Stimulated activated effector memory CD8-positive, alpha-beta T cell treated with anti-CD3 and anti-CD28 coated beads, Interleukin-12 subunit alpha, Interleukin-12 subunit beta, amount 100 ng/mL, for 72 hours (primary cell): ENCODE measurements around the gene H6PD.

ENCODE experiments used
- ATAC-seq: fragments of 150-1000 bp; cut with Tn5 transposase; 2 replicates; pipeline ENCODE4 v1.10.0; 2021
- DNase-seq, 2 donors: peaks; one replicate each; pipeline ENCODE4 v3.0.0; 2021 to 2022; ENCODE audit warnings: low spot score in 2 of 2
- H3K27ac Mint-ChIP-seq: one replicate; pipeline ENCODE4 v1.8.0; 2022; ENCODE audit warnings: mild to moderate bottlenecking, mixed read lengths
- H3K36me3 Mint-ChIP-seq: one replicate; pipeline ENCODE4 v1.8.0; 2022; ENCODE audit warnings: mild to moderate bottlenecking, mixed read lengths
- H3K4me1 Mint-ChIP-seq: one replicate; pipeline ENCODE4 v1.8.0; 2022; ENCODE audit warnings: mixed read lengths
- H3K4me3 Mint-ChIP-seq: one replicate; pipeline ENCODE4 v1.8.0; 2022; ENCODE audit warnings: mild to moderate bottlenecking, mixed read lengths
- H3K9me3 Mint-ChIP-seq: one replicate; pipeline ENCODE4 v1.8.0; 2022; ENCODE audit warnings: mixed read lengths

H6PD gene

DNA sequence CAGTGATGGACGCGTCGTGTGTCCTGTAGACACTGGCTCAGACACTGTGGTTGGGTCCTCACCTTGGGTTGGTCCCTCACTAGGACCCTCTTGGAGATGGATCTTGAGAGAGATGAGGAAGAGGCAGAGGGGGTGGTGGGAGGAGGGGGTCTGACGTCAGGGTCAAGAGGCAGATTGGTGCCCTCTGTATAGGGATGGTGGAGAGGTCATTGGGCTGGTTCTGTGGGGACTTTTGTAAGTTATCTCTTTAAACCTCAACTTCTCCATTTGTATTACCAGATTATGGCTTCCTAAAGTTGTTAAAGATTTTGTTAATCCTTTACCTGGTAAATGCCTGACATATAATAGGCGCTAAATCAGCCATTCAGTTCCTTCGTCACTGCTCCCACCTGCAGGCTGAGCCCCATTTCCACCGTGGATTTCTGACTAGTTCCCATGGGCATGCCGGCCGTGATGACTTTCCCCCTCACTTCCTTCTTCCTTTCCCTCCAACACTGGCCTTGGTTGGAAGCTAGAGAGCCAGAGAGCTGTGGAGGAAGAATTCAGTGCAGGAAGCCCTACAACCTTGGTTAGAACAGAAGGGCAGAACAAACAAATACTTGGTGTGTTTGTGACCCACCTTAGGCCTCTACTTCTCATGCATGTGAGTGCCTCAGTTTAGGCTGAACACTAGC, 8.6 kb downstream of the H6PD start:
- H3K27ac Mint-ChIP-seq: peak overlapping the region; percentile 10
- peaks cover 14% of the 10 kb centered on the region for H3K36me3 Mint-ChIP-seq
- peaks cover 34% of the 10 kb centered on the region for H3K4me1 Mint-ChIP-seq
- DNase-seq (no peak), ATAC-seq (no peak)
- H3K9me3 Mint-ChIP-seq: no peaks in the 10 kb centered on the region
- no peak overlapping the region for H3K4me3 Mint-ChIP-seq

DNA sequence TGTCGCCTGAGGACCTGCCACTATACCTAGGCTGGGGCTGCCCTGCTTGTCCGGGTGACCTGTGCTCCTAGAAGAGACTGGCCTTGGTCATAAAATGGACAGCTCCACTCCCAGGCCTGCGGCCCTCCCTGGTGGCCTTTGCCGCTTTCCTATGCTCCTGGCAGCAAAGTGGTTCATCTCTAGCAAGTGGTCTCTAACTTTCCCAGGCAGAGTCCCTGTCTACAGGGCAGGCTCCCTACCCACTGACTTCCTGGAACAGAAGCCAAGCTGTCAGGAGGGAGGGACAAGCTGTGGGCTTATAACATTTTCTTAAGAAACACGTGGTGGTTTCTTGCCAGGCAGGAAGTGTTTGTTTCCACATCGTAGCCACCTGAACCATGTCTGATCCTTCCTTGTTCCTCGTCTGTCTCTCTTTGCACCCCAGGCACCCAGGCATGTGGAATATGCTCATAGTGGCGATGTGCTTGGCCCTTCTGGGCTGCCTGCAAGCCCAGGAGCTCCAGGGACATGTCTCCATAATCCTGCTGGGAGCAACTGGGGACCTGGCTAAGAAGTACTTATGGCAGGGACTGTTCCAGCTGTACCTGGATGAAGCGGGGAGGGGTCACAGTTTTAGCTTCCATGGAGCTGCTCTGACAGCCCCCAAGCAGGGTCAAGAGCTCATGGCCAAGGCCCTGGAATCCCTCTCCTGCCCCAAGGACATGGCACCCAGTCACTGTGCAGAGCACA, 10.1 kb downstream of the H6PD start:
- no peak for DNase-seq
- Mint-ChIP-seq H3K4me1 (peaks cover 22% of the 10 kb centered on the region), H3K9me3 (no peaks in the 10 kb centered on the region), H3K36me3 (peaks cover 14% of the 10 kb centered on the region), H3K4me3 (no peak overlapping the region), H3K27ac (peak overlapping the region; percentile 74)
- ATAC-seq: no peak

DNA sequence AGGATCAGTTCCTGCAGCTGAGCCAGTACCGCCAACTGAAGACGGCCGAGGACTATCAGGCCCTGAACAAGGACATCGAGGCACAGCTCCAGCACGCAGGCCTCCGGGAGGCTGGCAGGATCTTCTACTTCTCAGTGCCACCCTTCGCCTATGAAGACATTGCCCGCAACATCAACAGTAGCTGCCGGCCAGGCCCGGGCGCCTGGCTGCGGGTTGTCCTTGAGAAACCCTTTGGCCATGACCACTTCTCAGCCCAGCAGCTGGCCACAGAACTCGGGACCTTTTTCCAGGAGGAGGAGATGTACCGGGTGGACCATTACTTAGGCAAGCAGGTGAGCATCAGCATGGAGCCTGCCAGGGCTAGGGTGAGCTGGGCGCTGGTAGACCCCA, 10.7 kb downstream of the H6PD start:
- no peak for ATAC-seq
- Mint-ChIP-seq H3K4me3 (no peak overlapping the region), H3K9me3 (no peaks in the 10 kb centered on the region), H3K4me1 (peaks cover 16% of the 10 kb centered on the region), H3K27ac (peak overlapping the region; percentile 74), H3K36me3 (peaks cover 14% of the 10 kb centered on the region)
- no peak for DNase-seq

DNA sequence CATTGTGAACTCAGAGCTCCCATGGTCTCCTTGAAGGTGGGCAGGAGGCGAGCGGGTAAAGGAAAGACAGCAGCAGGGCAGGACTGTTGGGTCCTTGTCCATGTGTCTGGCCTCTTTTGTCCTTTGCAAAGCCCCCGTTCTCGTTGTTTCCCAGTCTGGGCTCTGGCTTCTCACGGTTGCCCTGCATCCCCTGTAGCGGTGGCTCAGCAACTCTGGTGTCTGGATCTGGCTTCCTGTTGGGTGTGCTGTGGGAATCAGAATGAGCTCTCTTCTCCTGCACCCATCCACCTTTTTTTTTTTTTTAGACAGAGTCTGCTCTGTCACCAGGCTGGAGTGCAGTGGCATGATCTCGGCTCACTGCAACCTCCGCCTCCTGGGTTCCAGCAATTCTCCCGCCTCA, 11.1 kb downstream of the H6PD start:
- DNase-seq (no peak), ATAC-seq (no peak)
- peaks cover 12% of the 10 kb centered on the region for H3K4me1 Mint-ChIP-seq
- H3K27ac Mint-ChIP-seq: no peak overlapping the region
- H3K9me3 Mint-ChIP-seq: no peaks in the 10 kb centered on the region
- H3K36me3 Mint-ChIP-seq: peaks cover 10% of the 10 kb centered on the region
- no peak overlapping the region for H3K4me3 Mint-ChIP-seq

DNA sequence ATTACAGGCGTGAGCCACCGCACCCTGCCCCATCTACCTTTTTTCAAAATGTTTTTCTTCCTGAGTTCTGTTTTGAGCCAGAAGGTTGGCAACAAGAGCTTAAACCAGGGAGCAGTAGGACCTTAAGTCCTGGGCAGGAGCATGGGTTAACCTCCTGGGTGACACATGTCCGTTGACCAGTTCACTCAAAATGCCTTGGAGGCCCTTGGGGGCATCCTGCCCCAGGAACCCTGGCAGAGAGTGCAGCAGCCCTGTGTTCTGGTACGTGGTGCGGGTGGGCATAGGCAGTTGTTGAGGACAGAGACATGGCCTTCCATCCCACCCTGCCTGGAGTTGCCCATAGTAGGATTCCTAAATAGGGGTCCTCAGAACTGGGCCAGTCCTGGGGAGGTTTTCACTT, 11.6 kb downstream of the H6PD start:
- H3K27ac Mint-ChIP-seq: no peak overlapping the region
- no peaks in the 10 kb centered on the region for H3K9me3 Mint-ChIP-seq
- H3K36me3 Mint-ChIP-seq: peaks cover 9% of the 10 kb centered on the region
- no peak overlapping the region for H3K4me3 Mint-ChIP-seq
- DNase-seq: no peak
- peaks cover 10% of the 10 kb centered on the region for H3K4me1 Mint-ChIP-seq
- ATAC-seq: no peak

DNA sequence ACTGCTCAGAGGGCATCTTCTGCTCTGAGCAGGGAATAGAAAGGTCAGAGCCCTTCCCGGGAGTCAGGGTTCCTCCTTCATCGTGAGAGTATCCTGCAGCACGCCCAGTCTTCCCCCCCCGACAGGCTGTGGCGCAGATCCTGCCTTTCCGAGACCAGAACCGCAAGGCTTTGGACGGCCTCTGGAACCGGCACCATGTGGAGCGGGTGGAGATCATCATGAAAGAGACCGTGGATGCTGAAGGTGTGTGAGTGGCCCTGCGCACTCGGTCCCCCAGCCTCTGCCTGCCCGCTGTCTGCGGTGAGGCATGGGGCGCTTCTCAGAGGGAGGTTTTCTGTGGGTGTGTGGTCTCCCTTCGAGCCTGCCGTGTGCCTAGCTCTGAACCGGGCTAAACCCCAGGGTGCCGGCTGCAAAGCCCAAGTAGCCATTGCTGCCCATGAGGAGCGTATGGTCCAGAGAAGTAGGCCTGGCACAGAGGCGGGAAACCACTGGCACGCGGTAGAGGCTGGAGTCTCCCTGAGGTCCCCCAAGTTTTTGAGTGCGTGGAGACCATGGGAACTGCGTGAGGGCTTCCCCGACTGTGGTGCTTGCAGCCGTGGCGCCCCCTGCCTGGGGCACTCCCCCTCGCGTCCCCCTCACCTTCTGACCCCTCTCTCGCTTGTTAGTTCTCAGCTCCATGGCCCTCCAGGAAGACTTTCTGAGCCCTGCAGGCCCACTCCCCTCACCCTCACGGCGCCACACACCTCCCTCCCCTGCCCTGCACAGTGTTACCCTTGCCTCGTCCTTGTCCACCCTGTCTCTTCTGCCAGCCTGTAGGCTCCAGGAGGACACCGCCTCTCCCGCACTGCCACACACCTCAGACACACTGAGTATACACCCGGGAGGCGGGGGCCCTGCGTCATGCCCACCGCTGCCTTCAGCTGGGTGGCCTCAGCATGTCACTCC, 12.5 kb downstream of the H6PD start:
- H3K27ac Mint-ChIP-seq: no peak overlapping the region

DNA sequence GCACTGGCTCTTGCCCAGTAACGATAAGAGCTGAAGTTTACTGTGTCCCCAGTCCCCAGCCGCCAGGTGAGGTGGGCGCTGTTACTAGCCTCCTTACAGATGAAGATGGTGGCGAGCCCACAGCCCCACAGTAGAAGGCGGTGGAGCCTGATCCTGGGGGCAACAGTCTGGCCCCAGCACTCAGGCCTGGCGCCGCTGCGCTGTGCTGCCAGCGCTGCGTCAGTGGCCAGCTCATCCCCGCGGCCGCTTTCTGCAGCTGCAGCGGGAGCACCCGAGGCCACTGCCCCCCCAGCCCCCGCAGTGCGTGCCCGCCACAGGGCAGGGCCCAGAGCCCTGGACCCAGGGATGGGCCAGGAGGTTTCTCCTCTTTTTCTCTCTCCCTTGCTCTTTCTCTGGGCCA, 13.3 kb downstream of the H6PD start:
- Mint-ChIP-seq H3K9me3 (no peaks in the 10 kb centered on the region), H3K36me3 (peaks cover 9% of the 10 kb centered on the region), H3K27ac (no peak overlapping the region), H3K4me1 (peaks cover 10% of the 10 kb centered on the region), H3K4me3 (no peak overlapping the region)
- no peak for ATAC-seq
- DNase-seq: no peak

More for the DNA sequence above, 12.5 kb downstream of the H6PD start:
- no peak for DNase-seq
- no peak overlapping the region for H3K4me3 Mint-ChIP-seq
- peaks cover 9% of the 10 kb centered on the region for H3K36me3 Mint-ChIP-seq
- no peak for ATAC-seq
- peaks cover 10% of the 10 kb centered on the region for H3K4me1 Mint-ChIP-seq
- no peaks in the 10 kb centered on the region for H3K9me3 Mint-ChIP-seq

DNA sequence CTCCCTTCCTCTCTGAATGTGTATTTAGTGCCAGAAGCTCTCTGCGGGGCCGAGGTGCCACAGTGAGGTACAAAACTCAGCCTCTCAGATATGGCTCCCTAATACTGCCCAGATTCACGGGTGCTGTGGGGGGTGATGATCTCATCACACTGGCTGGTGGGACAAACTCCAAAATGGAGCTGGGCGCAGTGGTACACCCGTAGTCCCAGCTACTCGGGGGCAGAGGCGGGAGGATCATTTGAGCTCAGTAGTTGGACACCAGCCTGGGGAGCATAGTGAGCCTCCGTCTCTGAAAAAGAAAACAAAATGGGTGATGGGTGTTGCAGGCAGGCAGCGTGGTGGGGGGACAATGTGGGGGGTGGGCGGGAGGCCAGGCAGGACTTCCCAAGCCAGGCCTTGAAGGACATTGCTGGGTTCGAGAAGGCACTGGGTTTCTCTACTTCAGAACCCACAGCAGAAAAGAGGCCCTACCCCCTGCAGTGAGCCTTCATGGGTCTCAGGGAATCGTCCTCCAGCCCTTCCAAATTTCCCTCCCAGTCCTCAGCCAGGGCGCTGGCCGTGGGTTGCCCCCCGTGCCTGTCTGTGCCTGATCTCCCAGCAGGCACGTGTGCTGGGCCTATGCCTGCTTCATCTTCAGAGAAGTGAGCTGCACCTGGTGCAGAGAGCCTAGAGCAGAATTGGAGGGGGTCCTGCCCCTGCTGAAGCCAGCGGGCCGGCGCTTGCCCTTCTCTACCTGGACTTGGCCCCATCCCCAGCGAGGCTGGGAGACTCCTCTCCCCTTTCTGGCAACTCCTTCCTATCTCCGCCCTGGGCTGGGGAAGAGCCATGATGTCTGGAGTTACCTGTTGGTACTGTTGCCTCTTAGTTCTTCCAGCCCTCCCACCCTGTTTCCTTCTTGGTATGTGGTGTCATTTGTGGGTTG, 14.0 kb downstream of the H6PD start:
- H3K9me3 Mint-ChIP-seq: no peaks in the 10 kb centered on the region
- H3K4me3 Mint-ChIP-seq: no peak overlapping the region
- H3K36me3 Mint-ChIP-seq: peaks cover 9% of the 10 kb centered on the region
- ATAC-seq: no peak
- H3K4me1 Mint-ChIP-seq: peaks cover 10% of the 10 kb centered on the region
- no peak for DNase-seq
- H3K27ac Mint-ChIP-seq: no peak overlapping the region

DNA sequence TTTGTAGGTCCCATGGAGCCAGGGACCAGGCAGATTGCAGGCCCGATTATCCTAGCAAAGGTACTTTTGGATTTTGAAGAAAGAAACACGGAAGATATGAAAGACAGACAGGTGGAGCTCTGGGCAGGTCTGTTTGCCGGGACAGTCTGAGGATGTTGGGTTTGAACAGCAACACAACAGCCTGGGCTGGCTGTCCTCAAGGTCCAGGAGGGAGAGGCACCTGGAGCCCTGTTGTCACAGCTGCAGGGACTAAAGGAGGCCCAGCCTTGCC, 14.6 kb downstream of the H6PD start:
- DNase-seq (no peak), ATAC-seq (no peak)
- H3K27ac Mint-ChIP-seq: no peak overlapping the region
- H3K4me3 Mint-ChIP-seq: no peak overlapping the region
- no peaks in the 10 kb centered on the region for H3K9me3 Mint-ChIP-seq
- H3K36me3 Mint-ChIP-seq: peaks cover 9% of the 10 kb centered on the region
- peaks cover 9% of the 10 kb centered on the region for H3K4me1 Mint-ChIP-seq

DNA sequence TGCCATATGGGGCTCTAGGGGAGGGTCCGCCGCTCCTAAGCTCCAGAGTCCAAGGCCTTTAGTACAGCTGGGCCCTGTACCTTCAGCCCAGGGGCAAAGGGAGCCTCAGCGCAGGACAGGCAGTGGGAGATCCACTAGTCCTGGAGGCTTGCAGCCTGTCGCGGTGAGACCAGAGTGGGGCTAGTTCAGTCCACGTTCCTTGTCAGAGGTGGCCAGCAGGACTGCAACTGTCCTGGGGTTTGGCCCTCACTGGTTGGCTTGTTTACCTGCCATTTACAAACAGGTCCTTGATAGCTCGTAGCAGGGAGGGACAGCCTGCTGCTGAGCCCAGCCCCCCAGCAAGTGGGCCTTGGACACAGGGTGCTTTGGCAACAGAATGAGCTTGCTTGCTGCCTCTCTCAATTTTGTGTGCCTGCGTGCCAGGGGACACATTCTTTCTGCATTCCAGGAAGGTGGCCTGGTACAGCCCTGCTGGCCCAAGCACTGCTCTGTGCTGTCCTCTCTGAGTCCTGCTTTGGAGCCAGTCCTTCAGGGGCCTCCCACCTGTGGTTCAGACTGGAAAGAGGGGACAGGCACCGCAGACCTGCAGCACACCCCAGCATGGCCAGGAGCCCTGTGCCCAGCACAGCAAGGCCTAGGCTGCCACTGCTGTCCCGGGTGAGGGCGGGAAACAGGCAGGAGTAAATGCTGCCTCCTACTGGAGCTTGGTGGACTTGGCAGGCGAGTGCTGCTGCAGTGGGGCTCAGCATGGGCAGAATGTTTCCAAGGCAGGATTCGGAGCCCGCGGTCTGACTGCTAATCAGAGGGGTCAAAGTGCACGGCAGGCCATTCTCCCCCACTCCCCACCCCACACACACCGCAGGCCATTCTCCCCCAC, 15.2 kb downstream of the H6PD start:
- DNase-seq (peak; percentile 24 to 63), ATAC-seq (peak; percentile 69)
- no peak overlapping the region for H3K4me3 Mint-ChIP-seq

DNA sequence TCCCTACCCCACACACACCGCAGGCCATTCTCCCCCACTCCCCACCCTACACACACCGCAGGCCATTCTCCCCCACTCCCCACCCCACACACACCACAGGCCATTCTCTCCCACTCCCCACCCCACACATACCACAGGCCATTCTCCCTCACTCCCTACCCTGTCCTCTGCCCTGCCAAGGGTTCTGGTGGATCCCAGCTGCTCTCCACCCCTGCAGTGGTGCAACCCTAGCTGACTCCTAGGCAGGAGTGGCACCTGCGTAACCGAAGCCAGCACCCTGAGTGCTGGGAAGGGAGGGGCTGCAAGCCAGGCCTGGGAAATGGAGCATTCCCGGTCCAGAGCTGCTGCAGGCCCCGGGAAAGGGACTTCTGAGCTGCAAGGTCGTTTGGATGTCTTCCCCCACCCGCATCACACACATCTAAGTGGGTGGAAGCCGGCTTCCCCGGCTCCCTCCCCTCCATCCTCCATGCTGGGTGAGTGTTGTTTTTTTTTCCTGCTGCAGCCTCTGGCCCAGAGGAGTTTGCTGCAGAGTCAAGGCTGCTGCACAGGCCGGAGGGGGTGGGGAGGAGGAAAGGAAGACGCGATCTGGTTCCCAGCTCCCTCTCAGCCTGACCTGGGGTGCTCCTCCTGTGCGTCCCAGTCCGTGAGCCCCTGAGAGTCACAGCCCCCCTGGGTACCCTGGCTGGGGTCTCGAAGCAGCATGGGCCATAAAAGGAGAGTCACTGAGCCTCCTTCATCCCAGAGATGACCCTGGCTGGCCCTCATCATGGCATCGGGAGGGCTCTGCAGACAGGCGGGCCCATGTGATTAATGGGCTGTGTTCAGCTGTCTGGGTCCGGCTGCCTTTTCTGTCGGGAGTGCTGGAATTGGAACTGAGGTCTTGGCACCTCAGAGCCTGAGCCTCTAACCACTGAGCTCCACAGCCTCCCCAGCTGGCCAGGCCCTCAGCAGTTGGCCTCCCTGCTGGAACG, 16.1 kb downstream of the H6PD start:
- no peaks in the 10 kb centered on the region for H3K9me3 Mint-ChIP-seq
- H3K4me1 Mint-ChIP-seq: peaks cover 7% of the 10 kb centered on the region
- ATAC-seq (no peak), DNase-seq (no peak)
- peaks cover 7% of the 10 kb centered on the region for H3K36me3 Mint-ChIP-seq
- no peak overlapping the region for H3K27ac Mint-ChIP-seq
- no peak overlapping the region for H3K4me3 Mint-ChIP-seq

More for the DNA sequence above, 15.2 kb downstream of the H6PD start:
- Mint-ChIP-seq H3K36me3 (peaks cover 9% of the 10 kb centered on the region), H3K27ac (no peak overlapping the region), H3K4me1 (peaks cover 7% of the 10 kb centered on the region), H3K9me3 (no peaks in the 10 kb centered on the region)

DNA sequence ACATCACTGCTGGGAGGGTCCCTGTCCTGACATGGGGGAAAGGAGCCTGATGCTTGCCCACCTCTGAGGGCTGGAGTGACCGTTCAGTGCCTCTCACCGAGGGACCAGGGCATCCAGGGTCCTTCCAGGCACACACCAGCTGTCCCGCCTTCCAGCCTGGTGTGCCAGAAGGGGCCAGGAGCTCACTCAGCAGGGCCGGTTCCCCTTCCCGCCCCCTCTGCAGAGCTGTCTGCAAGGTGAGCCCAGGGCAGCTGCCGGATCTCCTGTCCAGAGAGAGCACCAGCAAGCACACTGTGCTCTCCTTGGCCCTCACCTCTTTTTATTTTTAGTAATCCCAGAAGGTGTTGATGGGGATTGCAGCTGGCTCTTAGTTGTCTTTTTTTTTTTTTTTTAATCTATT, 16.9 kb downstream of the H6PD start:
- DNase-seq: no peak
- Mint-ChIP-seq H3K27ac (no peak overlapping the region), H3K4me3 (no peak overlapping the region), H3K4me1 (peaks cover 7% of the 10 kb centered on the region), H3K36me3 (no peaks in the 10 kb centered on the region), H3K9me3 (no peaks in the 10 kb centered on the region)
- ATAC-seq: no peak

DNA sequence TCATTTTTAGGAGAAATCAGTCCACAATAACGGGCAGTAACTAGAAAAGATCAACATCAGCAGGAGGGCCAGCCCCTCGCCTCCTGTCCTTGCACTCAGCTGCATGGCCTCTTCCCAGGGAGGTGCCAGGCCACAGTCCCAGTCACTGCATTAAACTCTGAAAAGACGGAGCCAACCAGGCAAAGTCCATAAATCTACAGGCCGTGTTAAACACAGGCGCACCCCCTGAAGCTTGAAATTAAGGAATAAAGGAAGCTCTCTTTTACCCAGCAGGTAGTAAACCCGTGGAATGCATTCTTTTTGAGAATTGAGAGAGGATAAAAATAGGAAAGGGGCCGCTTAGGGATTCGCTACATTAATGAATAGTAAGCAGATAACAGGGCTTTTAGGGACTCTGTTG, 18.4 kb downstream of the H6PD start:
- Mint-ChIP-seq H3K4me1 (peaks cover 7% of the 10 kb centered on the region), H3K27ac (no peak overlapping the region), H3K9me3 (no peaks in the 10 kb centered on the region), H3K36me3 (no peaks in the 10 kb centered on the region), H3K4me3 (no peak overlapping the region)
- no peak for DNase-seq
- no peak for ATAC-seq
